Stimulated activated CD8-positive, alpha-beta memory T cell treated with anti-CD3 and anti-CD28 coated beads, Interleukin-12 subunit alpha, Interleukin-12 subunit beta, amount 100 ng/mL, for 4 hours (primary cell): ENCODE measurements around the gene MOV10L1.

Experiments
- DNase-seq: peaks from one replicate; pipeline ENCODE4 v3.0.0-alpha.2; 2020; ENCODE audit warnings: low read depth

MOV10L1 gene

DNA sequence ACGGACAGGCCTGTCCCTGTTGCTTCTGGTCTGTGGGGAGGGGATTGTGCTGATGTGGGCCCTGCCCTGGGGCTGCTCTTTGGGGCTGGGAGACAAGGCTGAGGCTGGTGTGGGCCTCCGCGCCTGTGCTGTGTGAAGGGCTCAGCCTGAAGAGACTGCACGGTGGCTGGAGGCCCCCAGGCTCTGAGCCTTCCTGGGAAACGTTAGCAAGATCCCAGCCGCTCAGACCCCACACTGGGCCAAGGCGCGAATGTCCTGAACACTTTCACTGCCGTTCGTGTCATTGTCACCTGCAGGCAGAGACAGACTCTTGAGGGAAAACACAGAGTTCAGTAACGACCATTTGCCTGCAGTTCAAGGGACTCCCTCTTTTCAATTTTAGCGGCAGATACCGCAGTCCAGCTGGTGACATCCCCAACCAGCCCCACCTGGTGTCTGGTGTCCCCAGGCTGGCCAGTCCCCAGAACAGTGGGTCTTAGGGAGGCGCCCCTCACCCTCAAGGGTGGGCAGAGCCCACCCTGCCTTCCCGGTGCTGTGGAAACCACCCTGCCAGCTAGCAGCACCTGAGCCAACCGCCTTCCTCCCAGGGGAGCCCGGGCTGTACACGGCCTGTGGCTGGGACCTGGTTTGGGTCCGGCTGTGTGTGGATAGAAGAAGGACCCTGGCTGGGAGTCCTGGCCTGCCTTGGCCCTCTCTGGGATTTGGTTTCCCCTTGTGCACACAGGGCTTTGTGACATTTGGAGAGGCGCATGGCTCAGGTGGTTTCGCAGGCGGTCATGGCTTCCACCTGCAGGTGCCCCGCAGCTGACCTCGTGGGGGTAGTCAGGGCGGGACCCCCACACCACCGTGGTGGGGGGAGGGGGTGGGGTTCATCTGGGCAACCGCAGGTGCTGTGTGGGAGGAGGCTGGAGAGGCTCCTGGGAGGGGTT, 86.4 kb downstream of the MOV10L1 start:
- no peak for DNase-seq

DNA sequence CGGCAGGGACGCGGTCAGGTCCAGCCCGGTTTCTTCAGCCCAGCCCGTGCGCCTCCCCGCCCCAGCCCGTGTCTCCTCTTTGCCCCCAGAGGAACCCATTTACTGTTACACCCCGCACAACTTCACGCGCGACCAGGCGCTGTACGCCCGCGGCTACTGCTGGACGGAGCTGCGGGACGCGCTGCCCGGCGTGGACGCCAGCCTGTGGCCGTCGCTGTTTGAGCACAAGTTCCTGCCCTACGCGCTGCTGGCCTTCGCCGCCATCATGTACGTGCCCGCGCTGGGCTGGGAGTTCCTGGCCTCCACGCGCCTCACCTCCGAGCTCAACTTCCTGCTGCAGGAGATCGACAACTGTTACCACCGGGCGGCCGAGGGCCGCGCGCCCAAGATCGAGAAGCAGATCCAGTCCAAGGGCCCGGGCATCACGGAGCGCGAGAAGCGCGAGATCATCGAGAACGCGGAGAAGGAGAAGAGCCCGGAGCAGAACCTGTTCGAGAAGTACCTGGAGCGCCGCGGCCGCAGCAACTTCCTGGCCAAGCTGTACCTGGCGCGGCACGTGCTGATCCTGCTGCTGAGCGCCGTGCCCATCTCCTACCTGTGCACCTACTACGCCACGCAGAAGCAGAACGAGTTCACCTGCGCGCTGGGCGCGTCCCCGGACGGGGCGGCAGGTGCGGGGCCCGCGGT, 87.2 kb downstream of the MOV10L1 start:
- no peak for DNase-seq

- no peak for DNase-seq
These were observed 88.0 kb downstream of the MOV10L1 start for GRCh38 chr22:50177537-50178470.

- DNase-seq = no peak
These were observed 88.7 kb downstream of the MOV10L1 start for GRCh38 chr22:50178471-50178864.

DNA sequence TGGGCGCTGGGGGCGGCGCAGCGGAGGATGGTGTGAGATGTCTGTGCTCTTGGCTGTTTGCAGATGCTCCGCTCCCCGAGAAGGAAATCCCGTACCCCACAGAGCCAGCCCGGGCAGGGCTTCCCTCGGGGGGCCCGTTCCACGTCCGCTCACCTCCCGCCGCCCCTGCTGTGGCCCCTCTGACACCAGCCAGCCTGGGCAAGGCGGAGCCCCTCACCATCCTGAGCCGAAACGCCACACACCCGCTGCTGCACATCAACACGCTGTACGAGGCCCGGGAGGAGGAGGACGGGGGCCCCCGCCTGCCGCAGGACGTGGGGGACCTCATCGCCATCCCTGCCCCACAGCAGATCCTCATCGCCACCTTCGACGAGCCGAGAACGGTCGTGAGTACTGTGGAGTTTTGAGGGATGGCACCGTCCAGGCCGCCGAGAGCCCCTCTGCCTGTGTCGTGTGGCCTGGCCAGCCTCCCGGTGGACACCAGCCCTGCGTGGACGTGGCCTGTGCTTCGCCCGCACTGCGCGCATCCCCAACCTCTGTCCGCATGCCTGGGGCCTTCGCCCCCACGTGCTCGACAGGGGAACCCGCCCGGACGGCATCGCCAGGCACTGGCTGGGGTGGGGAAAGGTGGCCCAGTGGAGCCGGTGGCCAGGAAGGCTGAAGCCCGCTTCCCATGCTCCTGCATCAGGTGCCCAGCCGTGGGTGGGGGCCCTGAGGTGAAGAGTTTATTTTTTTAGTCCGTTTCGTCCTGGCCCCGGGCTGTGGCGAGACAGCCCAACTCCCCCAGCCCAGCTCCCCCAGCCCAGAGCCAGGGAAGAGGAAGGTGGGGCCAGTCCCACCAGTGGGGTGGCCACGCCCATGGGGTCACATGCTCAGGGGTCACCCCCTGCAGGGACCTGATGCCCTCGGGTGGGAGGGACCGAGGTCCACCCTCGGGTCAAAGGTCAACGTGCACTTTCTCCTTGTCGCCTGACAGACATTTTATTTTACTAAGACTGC, 89.4 kb downstream of the MOV10L1 start:
- DNase-seq = no peak

DNA sequence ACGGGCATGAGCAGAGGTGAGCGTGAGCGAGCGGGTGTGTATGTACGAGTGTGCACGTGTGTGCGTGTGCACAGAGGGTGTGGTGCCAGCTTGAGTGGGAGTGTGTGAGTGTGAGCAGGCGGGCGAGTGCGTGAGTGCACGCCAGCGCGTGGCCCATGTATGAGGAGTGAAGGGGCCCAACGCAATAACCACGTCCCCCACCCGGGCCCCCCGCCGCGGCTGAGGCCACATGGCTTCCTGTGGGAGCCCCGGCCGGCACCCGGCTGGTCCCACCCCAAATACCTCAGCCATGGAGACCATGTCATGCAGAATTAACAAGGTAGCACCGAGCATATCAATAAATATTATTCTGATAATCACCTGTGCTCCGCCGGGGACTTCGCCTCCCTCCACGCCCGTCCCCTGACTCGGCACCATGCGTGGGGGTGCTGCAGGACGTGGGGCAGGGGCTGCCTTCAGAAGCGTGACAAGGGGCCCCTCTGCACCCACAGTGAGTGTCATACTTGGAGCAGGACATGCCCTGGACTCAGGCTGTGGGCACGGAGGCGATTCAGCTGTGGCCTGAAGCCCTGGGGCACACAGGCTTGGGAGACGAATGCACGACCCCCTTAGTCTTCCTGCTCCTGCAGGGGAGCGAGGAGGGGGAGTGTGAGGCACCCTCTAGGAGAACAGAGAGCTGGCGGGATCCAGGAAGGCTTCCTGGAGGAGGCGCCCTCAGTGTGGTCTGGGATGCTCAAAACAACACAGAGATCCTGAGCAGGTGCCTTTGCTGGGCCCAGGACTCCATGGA, 90.3 kb downstream of the MOV10L1 start:
- DNase-seq = no peak

- DNase-seq = no peak
These were observed 91.1 kb downstream of the MOV10L1 start for GRCh38 chr22:50180727-50181521.

GRCh38 chr22:50182176-50183081, 92.6 kb downstream of the MOV10L1 start:
- DNase-seq = no peak

DNA sequence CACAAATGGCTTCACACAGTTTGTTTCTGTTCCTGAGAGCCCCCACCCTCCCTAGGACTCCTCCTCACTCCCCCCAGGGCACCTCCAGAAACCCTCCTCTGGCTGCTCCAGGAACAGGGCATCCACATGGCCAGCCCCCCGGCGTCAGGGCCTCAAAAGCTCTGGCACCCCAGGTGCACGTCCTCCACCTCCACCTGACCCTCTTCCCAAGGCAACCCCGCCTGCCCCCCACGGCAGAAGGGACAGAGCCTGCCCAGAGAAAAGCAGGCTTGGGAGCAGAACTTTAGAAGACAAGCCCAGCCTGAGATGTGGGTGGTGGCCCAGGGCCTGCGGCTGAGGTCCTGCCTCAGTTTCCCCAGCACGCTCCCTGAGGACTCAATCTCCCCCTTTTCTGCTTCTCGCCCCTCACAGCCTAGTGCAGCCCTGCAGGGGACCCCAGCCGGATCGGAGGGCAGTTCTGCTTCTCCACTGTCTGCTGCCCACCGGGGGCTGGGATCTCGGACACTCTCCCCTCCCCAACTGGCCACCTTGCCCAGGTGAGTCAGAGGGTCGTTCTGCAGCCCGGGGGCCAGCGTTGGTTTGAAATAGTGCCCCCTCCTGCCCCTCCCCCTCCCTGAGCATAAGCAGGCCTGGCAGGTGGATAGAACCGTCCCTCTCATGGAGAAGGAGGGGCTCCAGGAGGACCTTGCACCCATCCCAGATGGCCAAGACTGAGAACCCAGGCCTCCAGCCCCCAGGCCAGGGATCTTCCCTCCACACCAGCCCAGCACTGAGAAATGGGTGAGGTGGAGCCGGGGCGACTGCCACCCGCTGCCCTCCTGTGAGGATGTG, 93.5 kb downstream of the MOV10L1 start:
- DNase-seq = no peak

DNA sequence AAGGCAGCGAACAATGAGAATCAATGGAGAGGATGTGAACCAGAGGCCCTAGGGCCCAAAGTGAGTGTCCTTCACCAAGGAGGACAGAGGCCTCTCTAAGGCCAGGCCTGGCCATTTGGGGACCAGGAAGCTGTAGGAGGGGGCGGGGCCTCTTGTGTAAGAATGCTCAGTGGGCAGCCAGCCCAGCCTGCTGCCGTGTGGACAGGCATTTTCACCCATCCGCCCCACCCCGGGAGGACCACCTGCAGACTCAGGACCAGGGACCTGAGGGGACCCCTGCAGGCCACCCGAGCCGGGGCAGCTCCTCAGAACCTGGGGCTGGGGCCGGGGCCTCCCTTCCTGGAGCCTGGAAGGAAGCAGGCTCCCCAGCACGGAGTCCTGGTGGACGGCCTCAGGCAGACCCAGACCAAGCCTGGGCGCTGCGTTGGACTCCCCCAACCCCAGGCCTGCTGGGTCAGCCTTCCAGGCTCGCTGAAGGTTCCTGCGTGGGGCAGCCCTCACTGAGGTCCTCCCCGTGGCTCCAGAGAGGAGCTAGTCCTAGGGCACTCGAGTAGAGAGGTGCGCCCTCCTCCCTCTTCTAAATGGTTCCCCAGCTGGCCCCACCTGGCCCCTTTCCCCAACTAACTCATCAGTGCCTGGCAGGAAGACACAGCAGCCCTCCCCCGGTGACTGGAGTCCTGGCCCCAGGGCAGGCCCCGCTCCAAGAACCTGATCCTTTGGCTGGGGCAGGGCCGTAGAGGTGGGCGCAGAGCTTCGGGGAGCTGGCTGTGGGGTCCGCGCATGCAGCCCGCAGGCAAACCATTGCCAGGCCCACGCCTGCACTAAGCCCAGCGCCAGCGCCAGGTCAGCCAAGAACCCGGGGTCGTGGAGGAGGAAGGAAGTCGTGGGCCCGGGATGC, 94.4 kb downstream of the MOV10L1 start:
- DNase-seq = no peak

- no peak for DNase-seq
These were observed 95.1 kb downstream of the MOV10L1 start for GRCh38 chr22:50184902-50185374.

DNA sequence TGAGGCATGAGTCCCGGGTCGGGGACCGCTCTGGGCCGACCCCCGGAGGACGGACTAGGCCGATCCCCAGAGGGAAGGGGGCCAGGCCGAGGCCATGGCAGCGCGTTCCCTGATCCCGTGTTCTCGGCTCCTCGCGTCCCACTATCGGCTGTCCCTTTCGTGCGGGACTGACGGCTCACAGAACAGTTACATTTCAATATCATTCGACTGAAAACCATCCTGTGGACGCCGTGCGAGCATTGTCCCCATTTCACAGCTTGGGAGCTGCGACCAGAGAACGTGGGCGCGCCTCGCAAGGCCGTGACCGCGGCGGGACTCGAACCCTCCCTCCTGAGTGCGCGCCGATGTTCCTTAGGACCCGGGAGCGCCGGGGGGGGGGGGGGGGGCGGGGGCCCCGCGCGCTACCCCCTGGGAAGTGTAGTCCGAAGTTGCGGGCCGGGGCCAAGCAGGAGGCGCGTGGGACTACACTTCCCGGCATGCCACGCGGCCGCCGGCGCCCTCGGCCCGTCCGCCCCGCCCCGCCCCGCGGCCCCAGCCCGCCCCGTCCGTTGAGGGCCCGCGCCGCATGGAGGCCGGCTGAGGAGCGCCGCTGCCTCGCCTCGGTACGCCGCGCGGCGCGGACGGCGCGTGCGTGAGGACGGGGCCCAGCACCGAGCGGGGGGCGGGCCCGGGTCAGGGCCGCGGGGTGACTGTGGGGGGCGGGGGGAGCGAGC, 95.7 kb downstream of the MOV10L1 start, which contains the start of gene TRABD:
Gene TRABD (plus strand): TSS at position 539 of the 713 bp plus-strand sequence. CDS start 7,148 bp downstream, outside the sequence.
- DNase-seq = peak; percentile 85

DNA sequence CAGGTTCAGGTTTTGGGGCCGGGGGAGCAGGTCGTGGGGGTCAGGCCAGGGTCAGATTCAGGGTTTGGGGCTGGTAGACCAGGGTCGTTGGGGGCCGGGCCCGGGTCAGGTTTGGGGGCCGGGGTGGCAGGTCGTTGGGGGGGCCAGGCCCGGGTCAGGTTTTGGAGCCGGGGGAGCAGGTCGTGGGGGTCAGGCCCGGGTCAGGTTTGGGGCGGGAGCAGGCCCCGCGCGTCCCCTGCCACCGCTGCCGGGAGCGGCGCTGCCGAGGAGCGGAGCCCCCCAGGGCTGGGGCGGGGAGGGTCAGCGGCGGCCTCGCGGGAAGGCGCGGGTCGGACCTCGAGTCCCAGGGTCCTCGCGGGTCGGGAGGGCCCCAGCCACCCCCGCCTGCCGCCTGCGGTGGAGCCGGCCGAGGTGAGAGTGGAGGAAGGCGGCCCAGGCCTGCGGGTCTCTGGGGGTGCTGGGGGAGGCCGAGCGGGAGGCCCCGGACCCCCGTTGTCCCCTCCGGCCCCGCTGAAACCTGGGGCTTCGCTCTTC, 96.4 kb downstream of the MOV10L1 start:
- DNase-seq = no peak

DNA sequence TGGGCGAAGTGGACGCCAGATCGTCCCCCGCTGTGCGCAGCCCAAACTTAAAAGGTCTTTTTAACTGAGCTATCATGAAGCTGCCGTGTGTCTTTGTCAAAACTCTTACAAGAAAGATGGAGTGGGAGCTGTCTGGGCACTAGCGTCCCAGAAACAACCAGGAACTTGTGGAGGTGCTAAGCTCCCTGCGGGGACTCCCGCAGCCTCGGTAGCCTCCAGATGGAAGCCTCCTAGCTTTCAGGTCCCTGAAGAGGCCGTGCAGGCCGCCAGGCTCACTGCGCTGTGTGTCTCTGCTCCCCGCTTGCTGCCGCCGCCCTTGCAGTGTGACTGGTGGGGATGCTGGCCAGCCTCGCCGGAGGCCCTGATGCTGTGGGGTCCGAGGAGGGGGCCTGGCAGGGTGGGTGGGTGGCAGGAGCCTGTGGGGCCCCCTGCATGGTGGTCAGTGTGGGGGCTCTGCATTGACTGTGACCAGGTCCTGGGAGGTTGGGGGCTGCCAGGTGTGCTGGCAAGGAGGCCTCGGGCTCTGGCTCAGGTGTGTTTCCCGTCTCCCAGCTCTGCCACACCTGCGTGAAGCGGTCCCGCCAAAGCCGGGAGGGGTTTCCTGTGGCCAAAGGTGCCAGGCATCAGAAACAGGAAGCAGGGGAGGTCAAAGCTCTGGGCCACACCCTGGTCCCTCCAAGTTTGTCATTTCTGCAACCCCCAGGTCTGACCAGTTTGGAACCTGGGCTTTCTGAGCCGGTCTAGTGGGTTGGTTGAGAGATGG, 97.1 kb downstream of the MOV10L1 start:
- no peak for DNase-seq
